Epithelial cell of proximal tubule (primary cell): ENCODE measurements around the gene MARCHF3. TPM values are rescaled to one million over a fixed set of nuclear protein-coding genes. Genes with fewer than 3 reads are reported as not detected.
"Not testable (repeated sequence)": the region's sequence is repeated elsewhere in the genome, so short reads cannot be mapped to it uniquely, and the experiment has no call there.

ENCODE experiments used
- DNase-seq: peaks from one replicate; pipeline ENCODE4 v3.0.0-alpha.2; 2011; ENCODE audit warnings: low read depth
- H3K4me3 ChIP-seq: 2 replicates; pipeline ENCODE4 v1.5.1; 2011; ENCODE audit warnings: low read depth, mild to moderate bottlenecking, low read length
- CTCF ChIP-seq: conservative IDR thresholded peaks from 2 replicates; pipeline ENCODE4 v1.5.1; 2012; ENCODE audit warnings: low read depth, mild to moderate bottlenecking, low read length
- total RNA-seq: library from RNA; depleted of rRNA; stranded (reverse); fragments of >200 nt; gene quantifications from 2 replicates; pipeline ENCODE4 v1.2.3, GENCODE V29; 2015

The MARCHF3 gene
- total RNA-seq, 1 donor from 2014 or later = 5.0 TPM

GRCh38 chr5:126858441-126858840, 171.9 kb downstream of the MARCHF3 start:
- DNase-seq = no peak
- no peak overlapping the region for H3K4me3 ChIP-seq
- TF ChIP-seq CTCF = no peak

GRCh38 chr5:126857472-126858410, 172.6 kb downstream of the MARCHF3 start:
- no peak for TF ChIP-seq CTCF
- H3K4me3 ChIP-seq = no peak overlapping the region
- DNase-seq = no peak

DNA sequence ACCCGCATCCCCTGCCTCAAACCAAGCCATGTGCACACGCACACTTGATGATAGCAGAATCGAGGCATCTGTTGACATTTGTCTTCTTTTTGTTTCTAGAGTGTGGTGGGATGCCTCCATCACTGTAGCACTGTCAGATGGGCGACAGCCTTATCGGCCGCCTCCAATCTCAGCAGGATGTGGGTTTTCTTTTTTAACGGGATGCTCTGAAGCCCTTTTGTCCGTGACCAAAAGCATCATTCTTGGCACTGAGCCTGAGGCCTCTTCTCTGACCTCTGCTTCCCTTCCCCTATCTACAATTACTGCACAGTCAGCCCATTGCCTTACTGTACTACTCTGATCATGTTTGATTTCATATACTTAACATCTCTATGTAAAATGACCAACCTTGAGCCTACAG, 175.1 kb downstream of the MARCHF3 start:
- no peak for TF ChIP-seq CTCF
- no peak for DNase-seq
- no peak overlapping the region for H3K4me3 ChIP-seq

- no peak for TF ChIP-seq CTCF
- DNase-seq = no peak
- no peak overlapping the region for H3K4me3 ChIP-seq
Observed at GRCh38 chr5:126854526-126855110, 175.7 kb downstream of the MARCHF3 start.

GRCh38 chr5:126853541-126854307, 176.6 kb downstream of the MARCHF3 start:
- DNase-seq, H3K4me3 ChIP-seq: not testable (repeated sequence)

DNA sequence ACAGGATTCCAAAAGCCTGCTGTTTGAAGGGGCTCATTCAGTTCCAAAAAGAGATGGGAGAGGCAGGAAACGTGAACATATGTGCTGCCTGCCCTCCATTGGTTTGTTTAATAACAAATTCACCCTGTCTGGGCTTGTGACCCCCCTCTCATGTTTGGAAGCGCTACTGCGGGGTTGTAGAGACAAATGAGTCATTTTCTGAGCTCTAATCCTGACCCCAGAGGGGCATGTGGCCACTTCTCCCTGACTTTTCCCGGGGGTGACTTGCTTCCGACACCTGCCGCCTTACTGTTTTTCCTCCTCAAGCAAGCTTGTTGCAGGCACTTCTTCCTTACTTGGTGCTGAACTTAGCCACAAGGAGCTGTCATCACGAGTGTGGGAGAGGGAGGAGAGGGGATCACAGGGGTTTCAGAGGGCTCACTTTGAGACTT, 177.5 kb downstream of the MARCHF3 start:
- H3K4me3 ChIP-seq = no peak overlapping the region
- TF ChIP-seq CTCF = no peak
- no peak for DNase-seq

DNA sequence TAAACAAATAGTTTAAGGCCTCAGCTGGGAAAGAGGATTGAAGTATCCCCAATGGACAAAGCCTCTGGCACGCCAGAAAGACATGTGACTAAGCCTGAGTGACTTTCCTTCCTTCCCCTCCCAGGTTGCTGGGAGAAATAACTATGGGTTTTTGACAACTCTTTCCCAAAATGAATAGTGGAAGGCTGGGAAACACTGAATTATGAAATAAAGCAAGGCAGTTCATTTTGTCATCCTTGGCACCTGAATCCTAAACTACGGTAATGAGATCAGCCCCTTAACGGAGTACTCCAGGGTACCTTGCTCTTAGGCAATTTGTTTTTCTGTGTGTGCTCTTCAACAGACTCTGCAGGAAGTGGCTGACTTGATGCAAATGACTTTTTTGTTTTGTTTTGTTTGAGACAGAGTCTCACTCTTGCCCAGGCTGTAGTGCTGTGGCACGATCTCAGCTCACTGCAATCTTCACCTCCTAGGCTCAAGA, 178.2 kb downstream of the MARCHF3 start:
- no peak for DNase-seq
- TF ChIP-seq CTCF = no peak
- H3K4me3 ChIP-seq = no peak overlapping the region
